DND-41 (cell line): ENCODE measurements around the gene MSL3.

Source experiments
- ATAC-seq: fragments of 200-7000 bp; cut with Tn5 transposase; 3 replicates; pipeline ENCODE4 v1.9.1; 2021; ENCODE audit warnings: low read depth; ENCODE audit not compliant: insufficient read depth
- DNase-seq: peaks from one replicate; pipeline ENCODE4 v3.0.0-alpha.2; 2020
- H2AFZ ChIP-seq: 2 replicates; pipeline ENCODE4 v1.6.0; 2012; ENCODE audit warnings: low read depth, low read length
- H3K27ac ChIP-seq: 2 replicates; pipeline ENCODE4 v1.5.1; 2012; ENCODE audit warnings: low read length, inconsistent platforms
- H3K27me3 ChIP-seq: fragments of 200-600 bp; sonication (generic); 2 replicates; pipeline ENCODE4 v1.6.0; 2012; ENCODE audit warnings: low read length, mild to moderate bottlenecking, inconsistent platforms; ENCODE audit not compliant: insufficient read depth, poor library complexity
- H3K36me3 ChIP-seq: 2 replicates; pipeline ENCODE4 v1.5.1; 2012; ENCODE audit warnings: low read length, inconsistent platforms; ENCODE audit not compliant: insufficient read depth
- H3K4me1 ChIP-seq: 2 replicates; pipeline ENCODE4 v1.5.1; 2012; ENCODE audit warnings: mild to moderate bottlenecking, low read length; ENCODE audit not compliant: insufficient read depth
- H3K4me2 ChIP-seq: 2 replicates; pipeline ENCODE4 v1.6.0; 2012; ENCODE audit warnings: mild to moderate bottlenecking, moderate library complexity, low read length, inconsistent platforms; ENCODE audit not compliant: insufficient read depth
- H3K4me3 ChIP-seq, 2 experiments: fragments of 200-600 bp in 1 of 2; shearing (Covaris generic) in 1 of 2; 2 replicates each; pipeline ENCODE4 v1.5.1; 2012 to 2016; ENCODE audit warnings: inconsistent platforms in 2 of 2, low read length in 2 of 2, mild to moderate bottlenecking in 2 of 2, low read depth in 1 of 2, moderate library complexity in 1 of 2
- H3K79me2 ChIP-seq: 2 replicates; pipeline ENCODE4 v1.6.0; 2012; ENCODE audit warnings: low read length, inconsistent platforms; ENCODE audit not compliant: insufficient read depth
- H3K9ac ChIP-seq: 2 replicates; pipeline ENCODE4 v1.6.0; 2012; ENCODE audit warnings: low read depth, mild to moderate bottlenecking, inconsistent platforms, low read length, moderate library complexity
- H3K9me3 ChIP-seq: 2 replicates; pipeline ENCODE4 v1.5.1; 2012; ENCODE audit warnings: low read length, moderate library complexity, mild to moderate bottlenecking, inconsistent platforms; ENCODE audit not compliant: insufficient read depth, severe bottlenecking
- H4K20me1 ChIP-seq: 2 replicates; pipeline ENCODE4 v1.6.0; 2012; ENCODE audit warnings: low read length; ENCODE audit not compliant: insufficient read depth
- EZH2 ChIP-seq: IDR thresholded peaks from 3 replicates; pipeline ENCODE4 v1.6.1; 2012; ENCODE audit warnings: borderline replicate concordance, low read depth, mild to moderate bottlenecking, moderate library complexity, low read length, inconsistent platforms; ENCODE audit not compliant: severe bottlenecking
- TF ChIP-seq, protein P1 (sequence below): IDR thresholded peaks from 2 replicates; pipeline ENCODE4 v1.5.1; 2012; ENCODE audit warnings: borderline replicate concordance, low read length, moderate library complexity, mild to moderate bottlenecking; ENCODE audit not compliant: poor library complexity, severe bottlenecking; ENCODE audit errors: extremely low read depth

MSL3 gene

DNA sequence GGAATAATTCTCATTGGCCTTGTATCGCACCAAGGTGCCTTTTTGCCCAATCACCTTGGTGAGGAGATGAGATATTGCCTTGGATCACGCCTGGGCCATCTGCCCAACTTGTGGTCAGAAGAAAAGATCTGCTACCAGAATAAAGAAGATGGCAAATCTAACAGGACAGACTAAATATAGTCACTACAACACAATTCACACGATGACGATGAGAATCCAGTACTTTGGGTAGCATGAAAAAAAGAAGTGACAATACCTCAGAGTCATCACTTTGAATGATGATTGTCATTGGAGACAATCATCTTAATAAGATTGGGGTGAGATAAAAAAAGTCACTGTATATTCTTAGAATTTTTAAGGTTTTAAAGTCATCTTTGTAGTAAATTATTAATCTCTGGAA is 7.3 kb upstream of the MSL3 start:
- no peaks in the 10 kb centered on the region for H3K9me3 ChIP-seq
- H2AFZ ChIP-seq: no peak overlapping the region
- no peak overlapping the region for H3K4me3 ChIP-seq
- no peak overlapping the region for H3K27ac ChIP-seq
- no peaks in the 10 kb centered on the region for H3K79me2 ChIP-seq
- TF ChIP-seq, protein P1, sequence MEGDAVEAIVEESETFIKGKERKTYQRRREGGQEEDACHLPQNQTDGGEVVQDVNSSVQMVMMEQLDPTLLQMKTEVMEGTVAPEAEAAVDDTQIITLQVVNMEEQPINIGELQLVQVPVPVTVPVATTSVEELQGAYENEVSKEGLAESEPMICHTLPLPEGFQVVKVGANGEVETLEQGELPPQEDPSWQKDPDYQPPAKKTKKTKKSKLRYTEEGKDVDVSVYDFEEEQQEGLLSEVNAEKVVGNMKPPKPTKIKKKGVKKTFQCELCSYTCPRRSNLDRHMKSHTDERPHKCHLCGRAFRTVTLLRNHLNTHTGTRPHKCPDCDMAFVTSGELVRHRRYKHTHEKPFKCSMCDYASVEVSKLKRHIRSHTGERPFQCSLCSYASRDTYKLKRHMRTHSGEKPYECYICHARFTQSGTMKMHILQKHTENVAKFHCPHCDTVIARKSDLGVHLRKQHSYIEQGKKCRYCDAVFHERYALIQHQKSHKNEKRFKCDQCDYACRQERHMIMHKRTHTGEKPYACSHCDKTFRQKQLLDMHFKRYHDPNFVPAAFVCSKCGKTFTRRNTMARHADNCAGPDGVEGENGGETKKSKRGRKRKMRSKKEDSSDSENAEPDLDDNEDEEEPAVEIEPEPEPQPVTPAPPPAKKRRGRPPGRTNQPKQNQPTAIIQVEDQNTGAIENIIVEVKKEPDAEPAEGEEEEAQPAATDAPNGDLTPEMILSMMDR: no peak
- no peak for TF ChIP-seq EZH2
- H3K4me2 ChIP-seq: no peak overlapping the region
- no peaks in the 10 kb centered on the region for H3K36me3 ChIP-seq
- DNase-seq: no peak
- no peak for ATAC-seq
- peaks cover 15% of the 10 kb centered on the region for H3K27me3 ChIP-seq
- no peaks in the 10 kb centered on the region for H4K20me1 ChIP-seq
- no peaks in the 10 kb centered on the region for H3K4me1 ChIP-seq
- H3K9ac ChIP-seq: no peak overlapping the region

DNA sequence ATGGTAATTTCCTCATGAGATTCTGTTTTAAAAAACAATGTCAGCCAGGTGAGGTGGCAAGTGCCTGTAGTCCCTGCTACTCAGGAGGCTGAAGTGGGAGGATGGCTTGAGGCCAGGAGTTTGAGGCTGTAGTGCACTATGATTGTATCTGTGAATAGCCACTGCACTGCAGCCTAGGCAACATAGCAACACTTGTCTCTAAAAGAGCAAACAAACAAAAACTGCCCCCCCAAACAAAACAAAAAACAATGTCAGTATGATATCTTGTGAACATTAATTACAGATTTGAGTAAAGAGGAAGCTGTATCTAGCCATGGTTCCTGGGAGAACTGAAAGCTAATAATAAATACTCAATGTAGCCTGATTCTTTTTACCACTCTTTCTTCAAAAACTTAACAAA is 6.8 kb upstream of the MSL3 start:
- Histone ChIP-seq H3K4me1 (no peaks in the 10 kb centered on the region), H3K4me3 (no peak overlapping the region), H3K27ac (no peak overlapping the region), H3K9me3 (no peaks in the 10 kb centered on the region), H3K36me3 (no peaks in the 10 kb centered on the region), H4K20me1 (no peaks in the 10 kb centered on the region), H2AFZ (no peak overlapping the region), H3K79me2 (no peaks in the 10 kb centered on the region), H3K4me2 (no peak overlapping the region), H3K9ac (no peak overlapping the region), H3K27me3 (peaks cover 15% of the 10 kb centered on the region)
- TF ChIP-seq, protein P1: no peak
- no peak for TF ChIP-seq EZH2
- DNase-seq (no peak), ATAC-seq (no peak)

DNA sequence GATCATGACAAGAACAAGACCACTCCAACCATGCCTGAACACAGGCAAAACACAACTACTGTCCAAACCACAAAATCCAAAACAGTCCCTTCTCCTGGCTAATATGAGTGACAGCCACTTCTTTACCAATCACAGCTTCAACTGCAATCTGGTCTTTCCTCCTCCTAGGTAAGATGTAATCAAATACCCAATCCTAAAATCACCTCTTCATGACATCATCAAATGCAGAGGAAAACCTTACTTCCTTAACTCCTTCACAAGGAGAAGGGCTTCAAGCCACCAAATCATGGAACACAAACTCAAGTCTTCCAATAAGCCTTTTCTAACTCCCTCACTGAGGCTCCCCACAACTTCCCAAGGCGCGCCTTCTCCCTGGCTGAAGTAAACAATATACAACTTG is 4.4 kb upstream of the MSL3 start:
- Histone ChIP-seq H3K4me2 (no peak overlapping the region), H3K4me1 (peaks cover 7% of the 10 kb centered on the region), H3K4me3 (no peak overlapping the region), H3K36me3 (no peaks in the 10 kb centered on the region), H3K79me2 (peaks cover 1% of the 10 kb centered on the region; the same call in 1 of the 2 replicates), H3K9me3 (no peaks in the 10 kb centered on the region), H2AFZ (no peak overlapping the region), H3K9ac (no peak overlapping the region), H3K27ac (no peak overlapping the region), H4K20me1 (no peaks in the 10 kb centered on the region), H3K27me3 (peaks cover 15% of the 10 kb centered on the region)
- DNase-seq (no peak), ATAC-seq (no peak)
- TF ChIP-seq, protein P1: no peak
- TF ChIP-seq EZH2: no peak
